NCI-H1694 treated with DMSO at 0.1 percent for 48 hours (cell line): ENCODE results near the gene GPR18.

Experiments
- DNase-seq: peaks from one replicate; lab custom pipeline; 2025; lab: John Stamatoyannopoulos, UW

GPR18 gene

DNA sequence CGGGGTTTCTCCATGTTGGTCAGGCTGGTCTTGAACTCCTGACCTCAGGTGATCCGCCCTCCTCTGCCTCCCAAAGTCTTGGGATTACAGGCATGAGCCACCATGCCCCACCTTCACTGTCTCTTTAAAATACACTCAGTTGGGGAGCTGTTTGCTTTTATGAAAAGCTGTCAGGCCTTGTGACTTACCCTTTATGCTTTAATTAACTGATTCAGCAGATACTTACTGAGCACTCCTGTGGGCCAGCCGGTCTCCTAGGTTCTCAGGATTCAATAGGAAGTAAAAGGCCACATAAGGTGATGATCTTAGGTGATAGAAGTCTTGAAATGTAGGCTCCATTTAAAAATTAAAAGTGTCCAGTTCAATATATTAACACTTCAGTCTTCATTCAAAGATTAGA, 50.0 kb downstream of the GPR18 start:
- DNase-seq: no peak

GRCh38 chr13:99207511-99207910, 50.7 kb downstream of the GPR18 start:
- DNase-seq: no peak

- no peak for DNase-seq
Measured at GRCh38 chr13:99206873-99207272, 51.3 kb downstream of the GPR18 start.

DNA sequence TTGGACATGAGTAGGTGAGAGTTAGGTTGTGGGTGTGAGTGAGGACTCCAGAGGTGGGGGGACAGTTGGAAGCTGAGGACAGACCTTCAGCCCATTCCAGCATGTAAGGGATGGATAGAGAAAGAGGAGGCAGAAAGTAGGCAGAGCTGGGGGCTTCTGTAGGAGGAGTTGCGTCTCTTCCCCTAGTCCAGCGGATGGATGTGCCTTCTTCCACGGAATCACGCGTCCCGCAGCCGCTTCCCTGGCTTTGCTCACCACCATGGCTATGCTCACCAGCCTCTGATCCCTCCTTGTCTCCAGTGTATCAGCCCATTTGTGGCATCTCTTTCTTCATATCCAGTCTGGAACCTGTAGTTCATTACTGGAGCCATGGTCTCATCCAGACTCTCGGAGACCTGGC, 52.0 kb downstream of the GPR18 start:
- DNase-seq: no peak

DNA sequence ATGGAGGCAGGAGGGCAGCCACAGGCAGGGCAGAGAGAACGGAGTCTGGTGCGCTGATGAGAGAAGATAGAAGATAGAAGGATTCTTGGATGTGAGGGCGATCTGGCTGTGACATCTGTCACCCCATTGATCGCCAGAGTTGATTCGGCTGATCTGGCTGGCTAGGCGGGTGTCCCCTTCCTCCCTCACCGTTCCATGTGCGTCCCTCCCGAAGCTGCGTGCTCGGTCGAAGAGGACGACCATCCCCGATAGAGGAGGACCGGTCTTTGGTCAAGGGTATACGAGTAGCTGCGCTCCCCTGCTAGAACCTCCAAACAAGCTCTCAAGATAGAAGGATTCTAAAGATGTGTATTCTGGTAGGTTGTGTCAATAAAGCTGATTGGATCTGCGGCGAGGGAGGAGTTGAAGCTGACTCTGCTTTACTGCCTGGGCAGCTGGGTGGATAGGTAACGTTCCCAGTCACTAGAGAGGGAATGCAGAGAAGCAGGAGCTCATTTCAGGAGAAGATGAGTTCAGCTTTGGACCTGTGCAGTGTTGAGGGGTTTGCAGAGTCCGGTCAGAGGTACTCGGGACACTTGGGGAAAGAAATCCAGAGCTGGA, 52.5 kb downstream of the GPR18 start:
- DNase-seq: no peak
